Neural cell (in vitro differentiated cells): ENCODE data around the gene CFAP61.

ENCODE experiments used
- CTCF ChIP-seq: fragments of 450-650 bp; IDR thresholded peaks from 2 replicates; pipeline ENCODE4 v1.5.1; 2014; ENCODE audit warnings: antibody characterized with exemption, mild to moderate bottlenecking, moderate library complexity; ENCODE audit not compliant: poor library complexity, severe bottlenecking
- EP300 ChIP-seq: fragments of 450-650 bp; conservative IDR thresholded peaks from 2 replicates; pipeline ENCODE4 v1.6.1; 2014; ENCODE audit warnings: antibody characterized with exemption, mild to moderate bottlenecking, moderate library complexity; ENCODE audit not compliant: poor library complexity, severe bottlenecking
- POLR2AphosphoS5 ChIP-seq: IDR thresholded peaks from 2 replicates; pipeline ENCODE4 v1.6.1; 2012
- SMC3 ChIP-seq: fragments of 450-650 bp; conservative IDR thresholded peaks from 2 replicates; pipeline ENCODE4 v1.6.1; 2014; ENCODE audit warnings: antibody characterized with exemption, mild to moderate bottlenecking, moderate library complexity; ENCODE audit not compliant: poor library complexity

- TF ChIP-seq CTCF, result no peak
- no peak for TF ChIP-seq SMC3
- no peak for TF ChIP-seq POLR2AphosphoS5
- no peak for TF ChIP-seq EP300
Observed at GRCh38 chr20:20333866-20334265, 281.5 kb downstream of the CFAP61 start.
